ENCODE results near the gene EHF.

The EHF gene

DNA sequence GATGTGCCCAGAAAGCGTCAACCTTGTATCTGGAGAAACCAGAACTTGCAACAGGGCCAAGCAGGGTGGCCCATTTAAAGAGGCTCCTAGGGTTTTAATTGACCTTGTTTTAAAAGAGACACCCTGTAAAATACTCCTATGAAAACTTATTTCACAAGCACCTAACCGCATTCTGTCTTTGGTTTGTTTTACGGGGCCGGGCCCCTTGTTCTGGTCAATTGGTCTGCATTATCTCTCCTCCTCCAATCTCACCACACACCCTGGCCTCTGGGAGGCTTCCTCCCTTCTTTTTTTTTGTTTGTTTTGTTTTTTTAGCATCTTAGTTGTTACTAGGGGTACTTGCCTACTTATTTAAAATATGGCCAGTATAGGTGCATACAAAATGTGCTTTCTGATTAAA, 4.7 kb downstream of the EHF start:
- no peak for DNase-seq (ENCODE audit: low spot score)

DNA sequence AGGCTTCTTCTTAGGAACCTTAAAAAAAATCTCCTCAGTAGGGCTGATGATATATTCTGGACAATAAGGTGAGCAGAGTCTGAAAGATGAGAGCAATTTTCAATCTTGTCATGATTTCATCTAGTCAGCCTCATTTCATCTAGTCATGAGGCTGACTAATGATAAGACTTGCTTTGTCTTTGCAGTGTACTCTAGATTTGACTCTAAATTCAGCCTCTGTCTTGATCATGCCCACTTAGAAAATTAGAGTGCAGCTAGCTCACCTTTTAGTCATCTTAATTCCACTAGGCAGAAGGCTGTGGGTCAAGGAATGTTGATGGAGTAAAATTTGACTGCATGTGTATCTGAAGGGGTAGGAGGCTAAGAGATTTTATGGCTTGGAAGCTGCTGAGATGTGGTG, 5.5 kb downstream of the EHF start:
- no peak for DNase-seq (ENCODE audit: low spot score)

DNA sequence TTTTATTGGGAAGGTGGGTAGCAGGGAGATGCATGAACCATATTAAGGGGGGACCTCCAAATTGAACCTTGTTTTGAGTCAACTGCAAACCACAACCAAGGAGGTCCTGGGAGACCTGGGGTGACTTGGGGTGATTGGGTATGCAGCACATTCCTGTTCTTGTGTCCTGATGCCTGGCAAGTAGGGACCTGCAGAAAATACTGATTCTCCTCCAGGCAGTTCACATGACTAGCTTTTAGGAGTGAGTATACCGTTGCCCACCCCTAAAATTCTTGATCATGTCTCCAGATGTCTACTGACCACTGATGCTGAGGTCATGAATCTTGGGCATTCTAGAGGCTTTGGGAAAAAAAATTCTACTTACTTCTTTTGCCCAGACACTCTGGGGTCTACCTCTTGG, 6.3 kb downstream of the EHF start:
- DNase-seq (ENCODE audit: low spot score), result no peak

DNA sequence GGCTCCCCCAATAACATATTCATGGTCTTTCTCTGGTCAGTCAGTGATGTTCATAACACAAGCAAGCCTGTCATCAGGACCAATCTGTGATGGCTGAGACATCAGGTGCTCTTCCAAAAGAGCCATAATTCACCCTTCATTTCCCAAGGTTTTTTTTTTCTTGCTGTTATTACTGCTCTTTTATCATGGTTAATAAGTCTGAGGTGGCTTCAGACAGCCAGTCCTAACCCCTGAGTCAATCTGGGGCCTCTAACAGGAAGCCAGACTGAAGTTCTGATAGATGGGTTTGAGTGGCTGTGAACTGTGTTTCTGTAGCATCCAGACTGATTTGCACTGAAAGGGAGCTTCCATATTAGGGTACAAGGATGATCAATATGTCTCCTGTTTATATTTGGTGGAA, 8.8 kb downstream of the EHF start:
- DNase-seq (ENCODE audit: low spot score), result no peak

DNA sequence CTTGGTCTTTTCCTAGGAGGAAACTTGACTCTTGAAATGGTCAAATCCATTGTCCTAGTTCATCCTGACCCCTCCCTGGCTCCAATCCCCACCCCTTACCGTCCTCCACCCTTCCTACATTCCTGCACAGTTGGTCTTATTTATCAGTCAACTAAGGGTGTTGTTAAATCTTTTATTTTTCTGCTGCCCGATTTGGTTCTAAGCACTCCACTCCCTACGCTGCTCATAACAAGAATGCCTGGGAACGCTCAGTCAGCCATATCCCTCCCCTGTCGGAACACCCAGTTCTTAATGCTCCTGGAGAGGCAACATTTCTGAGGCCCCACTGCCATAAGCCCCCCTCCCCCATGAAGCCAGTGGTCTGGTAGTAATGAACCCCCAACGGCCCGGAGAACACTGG, 9.7 kb downstream of the EHF start:
- DNase-seq (ENCODE audit: low spot score), result no peak

DNA sequence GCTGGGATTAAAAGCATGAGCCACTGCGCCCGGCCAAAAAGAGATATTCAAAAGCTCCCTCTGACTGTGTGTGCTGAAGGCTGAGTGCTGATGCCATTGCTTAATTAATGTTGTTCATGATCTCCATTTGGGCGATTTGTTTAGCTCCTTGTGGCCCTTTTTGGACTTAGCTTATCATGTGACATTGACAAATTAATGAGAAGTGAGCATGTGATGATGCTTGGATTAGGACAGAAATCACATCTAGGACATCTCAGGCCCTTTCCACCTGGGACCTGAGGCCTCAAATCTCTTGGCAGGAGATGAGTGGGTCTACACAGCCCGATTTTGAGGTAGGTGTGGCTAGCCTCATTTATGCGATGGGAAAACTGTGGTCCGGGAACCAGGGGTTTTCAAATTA, 10.4 kb downstream of the EHF start:
- DNase-seq (ENCODE audit: low spot score), result no peak

DNA sequence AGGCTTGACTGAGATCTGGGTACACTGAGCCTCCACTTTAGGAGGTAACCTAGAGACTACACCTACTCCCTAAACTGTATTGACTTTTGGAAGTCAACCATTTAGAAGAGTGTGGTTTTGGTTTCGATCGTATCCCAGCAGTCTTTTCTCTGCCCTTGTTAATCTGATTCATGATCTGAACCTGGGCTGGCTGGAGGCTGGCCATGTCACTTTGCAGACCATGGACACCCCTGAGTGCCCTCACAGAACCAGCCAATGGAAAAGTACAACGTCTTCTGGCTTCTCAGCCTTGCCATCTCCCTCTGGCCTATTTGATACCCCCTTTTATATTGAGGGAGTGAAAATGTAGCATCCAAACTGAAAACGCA, 10.8 kb downstream of the EHF start:
- DNase-seq (ENCODE audit: low spot score), result no peak

DNA sequence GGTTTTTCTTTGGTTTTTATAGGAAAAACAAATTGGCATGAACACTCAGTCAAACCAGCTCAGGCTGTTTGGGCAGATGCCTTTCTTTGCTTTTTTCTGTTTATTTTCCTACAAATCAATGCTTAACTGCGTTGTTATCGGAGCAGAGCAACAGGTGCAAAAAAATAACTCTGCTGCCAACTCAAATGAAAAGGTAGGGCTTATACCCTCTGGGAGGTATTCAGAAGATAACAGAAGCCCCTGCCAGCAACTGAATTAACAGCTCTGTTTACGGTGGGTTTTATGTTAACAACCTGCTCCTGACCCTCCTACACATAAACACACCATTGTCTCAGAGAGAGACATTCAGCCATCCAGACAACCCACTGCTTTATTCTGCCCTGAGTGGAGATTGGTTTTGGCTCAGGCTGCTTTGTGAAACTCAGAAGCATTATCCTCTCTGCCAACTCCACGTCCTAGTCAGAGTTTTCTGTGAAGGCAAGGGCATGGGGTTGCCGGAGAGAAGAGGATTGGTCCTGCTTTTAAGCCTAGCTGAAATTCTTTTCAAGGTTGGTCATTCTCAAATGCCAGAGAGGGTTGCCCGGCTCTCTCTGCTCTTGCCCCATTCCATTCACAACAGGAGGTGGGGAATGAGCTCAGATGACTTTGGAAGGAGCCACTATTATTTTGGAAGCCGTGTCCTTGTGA, 11.4 kb downstream of the EHF start:
- no peak for DNase-seq (ENCODE audit: low spot score)

DNA sequence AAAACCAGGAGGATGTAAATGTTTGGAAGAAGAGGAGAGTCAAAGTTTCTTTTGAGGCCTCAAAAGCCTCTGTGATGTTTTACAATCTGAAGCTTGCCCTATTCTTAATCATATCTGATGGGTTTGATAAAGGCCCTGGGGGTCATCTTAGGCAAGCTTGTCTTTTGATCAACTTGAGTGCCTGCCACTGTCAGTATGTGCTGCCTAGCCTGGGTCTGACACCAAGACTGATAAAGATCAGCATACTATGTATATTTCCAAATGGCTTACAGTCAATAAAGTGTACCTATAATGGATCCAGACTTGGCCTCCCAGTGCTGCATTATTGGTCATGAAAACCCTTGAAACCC, 12.7 kb downstream of the EHF start:
- no peak for DNase-seq (ENCODE audit: low spot score)

DNA sequence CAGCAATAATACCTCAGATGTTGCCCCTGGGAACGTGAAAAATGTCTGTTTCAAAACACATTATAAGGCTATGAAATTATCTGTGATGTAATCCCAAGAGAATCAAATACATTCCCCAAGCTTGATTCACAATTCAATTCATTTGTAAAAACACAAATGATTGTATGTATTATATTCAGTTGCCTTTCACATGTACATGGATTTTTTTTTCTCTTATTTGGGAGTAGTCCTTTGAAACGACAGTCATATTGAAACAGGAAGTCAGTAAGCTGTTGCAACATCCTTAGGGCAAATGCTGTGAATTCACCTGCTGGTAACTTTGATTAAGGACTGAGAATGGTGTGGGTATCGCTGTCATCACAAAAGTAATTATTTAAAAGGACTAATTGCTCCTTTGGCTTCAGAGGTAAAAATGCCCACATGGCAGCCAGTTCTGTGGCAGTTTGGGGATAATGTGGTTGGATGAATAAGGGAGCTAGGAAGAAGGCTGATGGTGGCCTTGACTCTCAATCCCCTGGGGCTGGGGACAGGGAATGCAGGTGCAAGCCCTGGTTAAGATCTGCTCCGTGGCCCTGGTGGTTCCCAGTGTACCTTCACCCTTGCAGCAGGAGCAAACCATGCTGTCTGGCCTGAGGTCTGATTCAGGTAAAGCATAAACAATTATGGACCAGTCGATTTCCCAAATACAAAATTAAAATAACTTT, 13.2 kb downstream of the EHF start:
- DNase-seq (ENCODE audit: low spot score), result peak; percentile 20

DNA sequence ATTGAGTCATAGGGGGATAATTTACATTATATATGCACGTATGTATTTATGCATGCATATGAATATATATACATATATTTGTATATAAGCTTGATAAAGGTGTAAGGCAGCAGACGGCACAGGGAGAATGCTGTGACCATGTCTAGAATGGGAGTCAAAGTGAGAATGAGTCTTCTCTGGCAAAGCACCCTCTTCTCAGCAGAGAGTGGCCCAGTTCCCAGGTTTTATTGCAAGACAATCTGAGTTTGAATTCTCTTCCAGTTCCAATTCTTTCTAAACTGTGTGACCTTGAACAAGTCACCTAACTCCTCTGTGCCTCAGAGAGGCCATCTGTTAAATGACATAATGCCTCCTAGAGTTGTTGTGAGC, 13.8 kb downstream of the EHF start:
- DNase-seq (ENCODE audit: low spot score), result no peak

DNA sequence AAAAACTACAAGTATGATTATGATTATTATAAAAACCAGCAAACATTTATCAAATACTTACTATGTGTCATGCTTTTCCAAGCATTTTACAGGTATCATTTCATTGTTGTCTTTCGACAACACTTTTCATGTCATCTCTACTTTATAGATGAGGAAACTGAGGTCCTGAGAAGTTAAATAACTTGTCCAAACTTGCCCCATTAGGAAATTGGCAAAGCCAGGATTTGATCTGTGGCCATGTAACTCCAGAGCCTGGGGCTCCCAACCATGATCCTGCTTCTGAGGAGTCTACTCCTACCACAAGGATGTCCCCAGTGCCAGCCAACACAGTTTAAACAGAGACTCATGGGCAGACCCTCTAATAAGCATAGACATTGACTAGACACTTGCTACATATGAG, 15.2 kb downstream of the EHF start:
- no peak for DNase-seq (ENCODE audit: low spot score)

DNA sequence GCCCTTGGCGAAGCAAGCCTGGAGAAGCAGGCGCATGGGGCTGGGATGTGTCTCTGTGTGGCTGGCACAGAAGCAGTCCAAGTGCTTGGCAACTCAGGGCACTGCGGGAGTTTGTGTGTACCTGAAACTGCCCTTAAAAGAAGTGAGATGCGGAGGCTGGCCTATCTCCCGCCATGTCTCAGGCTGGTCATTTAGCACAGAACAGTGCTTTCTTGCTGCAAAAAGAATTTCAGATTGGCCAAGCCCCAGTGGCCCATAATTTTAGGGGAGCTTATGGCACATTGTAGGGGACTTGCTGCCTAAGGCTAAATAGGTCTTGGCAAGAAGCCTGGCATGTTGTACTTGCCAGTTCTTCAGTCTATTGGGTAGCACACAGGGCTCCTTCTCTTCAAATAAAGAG, 16.4 kb downstream of the EHF start:
- no peak for DNase-seq (ENCODE audit: low spot score)

DNA sequence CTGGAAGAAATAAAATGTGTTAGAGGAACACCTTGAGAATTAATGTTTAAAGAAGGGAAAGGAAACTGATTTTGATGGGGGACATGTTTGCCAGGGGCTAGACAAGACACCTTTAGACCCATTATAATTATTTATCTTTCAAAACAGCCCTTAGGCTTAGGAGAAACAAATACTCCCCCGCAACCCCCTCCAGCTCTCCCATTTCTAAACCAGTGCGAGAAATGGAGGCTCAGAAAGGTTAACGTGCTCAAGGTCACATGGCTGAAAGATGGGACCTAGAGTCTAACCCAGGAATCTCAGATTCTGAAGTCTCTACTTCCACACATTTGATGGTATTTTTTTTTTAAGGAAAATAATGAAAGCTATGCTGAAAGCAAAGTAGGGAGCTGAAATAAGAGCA, 18.0 kb downstream of the EHF start:
- DNase-seq (ENCODE audit: low spot score), result no peak

DNA sequence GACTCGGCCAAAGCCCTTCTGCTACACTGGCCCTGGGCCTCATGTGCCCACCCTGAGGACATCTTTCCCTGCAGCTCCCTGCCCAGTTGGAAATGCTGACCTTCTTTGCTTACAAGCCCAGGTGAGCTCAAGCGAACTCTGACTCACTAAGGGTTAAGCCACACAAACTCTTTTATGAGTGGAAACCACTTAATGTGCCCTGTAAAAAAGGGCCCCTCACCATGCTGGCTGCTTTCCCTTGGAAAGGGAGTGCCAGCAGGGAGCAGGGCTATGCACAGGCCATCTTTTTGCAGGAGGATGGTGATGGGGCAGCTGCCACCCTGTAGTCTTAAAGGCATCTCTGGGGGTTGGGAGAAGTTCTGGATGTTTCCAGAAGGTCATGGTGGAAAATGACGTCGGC, 18.7 kb downstream of the EHF start:
- DNase-seq (ENCODE audit: low spot score), result no peak

DNA sequence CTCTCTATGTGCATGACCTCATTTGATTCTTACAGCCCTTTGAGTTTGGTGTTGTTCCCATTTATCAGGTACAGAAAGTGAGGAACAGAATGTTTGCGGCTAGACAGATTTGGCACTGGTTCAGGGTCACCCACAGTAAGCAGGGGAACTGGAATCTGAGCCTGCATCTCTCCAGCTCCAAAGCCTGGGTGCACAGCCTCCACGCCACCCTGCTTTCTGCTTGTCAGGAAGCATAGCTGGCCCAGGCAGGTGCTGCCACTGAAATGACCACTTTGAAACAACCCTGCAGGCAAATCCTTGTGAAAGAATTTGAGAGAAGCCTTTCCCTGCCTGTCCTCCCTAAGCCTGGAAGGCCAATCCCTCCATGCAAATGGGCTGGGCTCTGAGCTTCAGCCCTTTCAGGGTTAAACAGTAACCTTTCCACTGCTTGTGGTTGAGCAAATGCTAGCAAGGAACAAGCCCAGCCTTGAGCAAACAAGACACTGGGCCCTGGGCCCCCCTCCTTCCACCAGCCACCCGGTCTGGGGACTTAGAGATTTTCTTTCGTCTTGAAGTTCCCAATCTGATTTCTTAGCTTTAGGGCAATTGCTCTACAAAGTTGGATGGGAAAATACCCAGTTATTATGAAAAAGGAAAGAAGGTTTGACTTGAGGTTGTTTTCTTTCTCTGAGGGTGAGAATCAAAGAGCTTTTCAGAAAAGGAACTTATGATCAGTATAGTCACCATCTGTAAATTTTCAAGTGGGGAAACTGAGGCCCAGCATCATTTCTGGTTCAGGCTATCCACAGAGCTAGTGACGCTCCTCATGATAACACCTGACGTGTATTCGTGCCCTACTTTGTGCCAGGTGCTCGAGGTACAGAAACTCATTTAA, 19.4 kb downstream of the EHF start:
- no peak for DNase-seq (ENCODE audit: low spot score)

DNA sequence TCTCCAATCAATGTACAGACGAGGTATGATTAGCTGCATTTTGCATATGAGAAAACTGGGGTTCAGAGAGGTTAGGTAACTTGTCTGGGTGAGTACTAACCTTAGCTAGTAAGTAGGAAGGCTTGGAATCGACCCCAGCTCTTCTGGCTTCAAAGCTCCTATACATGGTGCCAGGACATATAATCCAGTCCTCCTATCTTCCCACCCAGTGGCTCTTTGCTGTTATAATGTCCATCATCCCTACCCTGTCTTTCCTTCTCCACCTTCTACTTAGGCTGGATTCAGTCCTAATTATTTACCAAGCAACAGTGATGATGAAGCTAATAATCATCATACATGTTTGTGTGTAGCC, 20.0 kb downstream of the EHF start:
- no peak for DNase-seq (ENCODE audit: low spot score)

DNA sequence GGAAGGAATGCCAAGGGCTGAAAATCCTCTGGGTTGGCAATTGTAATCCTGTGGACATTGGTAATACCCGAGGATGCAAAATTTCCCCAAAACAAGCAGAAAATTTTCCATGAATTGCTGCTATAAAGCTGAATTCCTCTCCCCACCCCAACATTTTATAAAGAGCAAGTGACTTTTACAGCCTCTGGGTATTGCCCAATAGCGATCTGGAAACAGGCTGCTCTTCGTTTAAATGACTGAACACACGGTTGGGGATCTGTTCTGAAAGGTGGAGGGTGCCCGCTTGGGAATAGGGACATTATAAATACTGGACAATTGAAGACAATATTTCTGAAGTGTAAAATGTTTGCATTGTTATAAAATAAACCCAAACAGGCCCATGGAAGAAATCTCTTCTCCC, 20.6 kb downstream of the EHF start:
- DNase-seq (ENCODE audit: low spot score), result no peak

DNA sequence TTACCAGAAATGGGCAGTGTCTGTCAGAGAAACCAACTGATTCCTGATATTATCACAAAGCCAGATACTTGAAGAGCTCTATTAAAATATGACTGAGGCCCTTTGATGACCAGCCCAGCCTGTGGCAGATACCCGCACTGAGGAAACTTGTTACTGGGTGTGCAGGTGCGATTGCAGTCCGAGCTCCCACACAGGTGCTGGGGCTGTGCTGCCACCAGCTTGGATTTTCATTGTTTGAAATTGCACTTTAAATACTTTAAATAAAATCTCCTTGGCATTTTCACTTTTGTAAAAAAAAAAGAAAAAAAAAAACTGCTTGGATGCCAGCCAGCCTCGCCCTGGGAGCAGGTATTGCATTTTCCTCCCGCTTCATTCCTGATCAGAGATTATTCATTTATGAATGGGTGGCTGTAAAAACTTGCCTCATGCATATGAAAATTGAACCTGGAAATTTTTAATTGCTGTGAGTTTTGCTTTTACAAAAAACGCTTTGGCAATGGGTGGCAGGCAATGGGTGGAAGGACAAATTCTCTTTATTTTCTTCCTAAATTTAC, 21.2 kb downstream of the EHF start:
- DNase-seq (ENCODE audit: low spot score), result no peak

DNA sequence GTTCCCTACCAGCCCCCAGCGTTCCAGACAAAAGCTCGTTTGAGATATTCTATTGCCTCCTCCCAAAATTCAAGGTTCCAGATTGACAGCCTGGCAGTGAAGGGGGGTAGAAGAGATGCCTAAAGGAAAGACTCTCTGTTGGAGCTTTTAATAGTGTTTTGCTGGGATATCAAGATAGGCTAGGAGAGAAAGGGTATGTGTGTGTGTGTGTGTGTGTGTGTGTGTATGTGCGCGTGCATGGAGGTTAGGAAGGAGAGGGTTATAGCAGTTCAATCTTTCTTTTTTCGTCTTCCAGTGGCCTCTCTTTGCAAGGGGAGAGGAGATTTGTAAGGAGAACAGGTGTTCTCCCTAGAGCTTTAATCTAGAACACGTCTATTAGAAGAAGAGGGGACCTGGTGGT, 22.0 kb downstream of the EHF start:
- DNase-seq (ENCODE audit: low spot score), result no peak

DNA sequence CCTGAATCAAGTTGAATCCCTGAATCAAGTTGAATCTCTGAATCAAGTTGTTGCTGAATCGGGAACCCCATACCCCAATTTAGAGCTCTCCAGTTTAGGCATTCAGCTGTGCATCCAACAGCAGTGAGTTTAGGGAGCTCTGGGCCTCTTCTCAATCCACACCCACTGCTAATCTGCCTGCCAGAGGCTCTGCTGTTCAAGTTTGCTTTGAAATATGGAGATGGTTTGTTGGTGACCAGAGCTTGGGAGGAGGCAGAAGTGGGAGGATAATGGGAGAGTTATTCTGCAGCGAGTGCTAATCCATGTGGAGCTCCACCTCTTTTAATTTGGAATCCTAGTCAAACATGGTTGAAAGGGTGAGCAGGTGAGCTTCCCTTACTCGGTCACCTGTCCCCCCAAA, 22.4 kb downstream of the EHF start:
- no peak for DNase-seq (ENCODE audit: low spot score)

DNA sequence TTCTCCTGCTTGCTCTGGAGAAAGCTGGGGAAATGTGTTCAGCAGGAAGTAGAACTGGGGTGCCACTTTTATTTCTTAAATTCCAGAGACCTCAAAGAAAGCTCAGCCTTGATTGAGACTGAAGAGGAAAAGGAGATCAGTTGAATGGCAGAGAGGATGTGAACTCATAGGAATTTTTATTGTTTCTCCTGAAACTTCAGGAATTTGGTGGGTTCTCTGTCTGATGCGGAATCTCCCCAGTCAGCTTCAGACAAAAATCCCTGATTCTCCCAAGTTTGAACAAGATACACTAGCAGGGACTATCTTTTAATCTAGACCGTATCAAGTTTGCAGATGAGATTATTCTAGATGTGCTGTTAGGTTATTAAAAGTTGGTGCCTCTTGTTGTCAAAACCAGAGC, 23.0 kb downstream of the EHF start:
- no peak for DNase-seq (ENCODE audit: low spot score)

DNA sequence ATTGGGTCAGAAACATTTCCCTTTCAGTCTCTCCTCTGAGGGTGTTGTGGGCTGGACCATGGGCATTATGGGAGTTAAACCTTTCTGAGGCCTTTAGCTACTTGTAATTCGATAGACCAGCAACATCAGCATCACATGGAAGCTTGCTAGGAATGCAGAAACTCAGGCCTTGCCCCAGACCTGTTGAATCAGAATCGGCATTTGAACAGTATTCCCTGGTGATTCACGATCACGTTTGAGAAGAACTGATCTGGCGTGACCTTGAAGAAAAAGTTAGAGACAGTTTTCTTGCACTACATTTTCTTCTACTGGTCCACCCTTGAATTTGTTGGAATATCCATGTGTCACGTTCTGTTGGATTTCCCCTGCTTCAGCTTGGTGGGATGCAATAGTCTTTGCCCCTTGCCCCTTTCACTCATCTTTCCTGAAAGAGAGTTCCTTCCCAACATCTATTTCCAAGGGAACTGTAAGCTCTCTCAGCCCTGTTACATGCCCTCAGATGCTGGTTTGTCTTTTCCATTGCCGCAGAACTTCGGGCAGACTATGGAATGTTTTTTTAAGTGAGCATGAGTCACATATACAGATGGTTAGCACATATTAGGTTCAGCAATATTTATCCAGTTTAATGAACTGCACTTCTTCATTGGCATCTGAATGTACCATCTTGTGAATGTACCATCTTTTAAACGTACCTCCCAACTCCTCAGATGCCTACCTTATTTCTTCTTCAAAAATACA, 23.9 kb downstream of the EHF start:
- no peak for DNase-seq (ENCODE audit: low spot score)

Data from CD4-positive, alpha-beta T cell treated with Interleukin-2 at 100 ng/mL for 4 hours (primary cell).